Neuron (in vitro differentiated cells): Measurements from ENCODE around the gene GSTM3.
"Not testable (repeated sequence)": the region's sequence is repeated elsewhere in the genome, so short reads cannot be mapped to it uniquely, and the experiment has no call there.

Source experiments
- H2AFZ ChIP-seq: one replicate; pipeline ENCODE4 v1.6.1; 2013; ENCODE audit warnings: low read depth, mild to moderate bottlenecking, inconsistent platforms, low read length, moderate library complexity
- H3K27me3 ChIP-seq: one replicate; pipeline ENCODE4 v1.6.1; 2013; ENCODE audit warnings: low read length; ENCODE audit not compliant: insufficient read depth
- H3K36me3 ChIP-seq: one replicate; pipeline ENCODE4 v1.6.1; 2013; ENCODE audit warnings: low read length; ENCODE audit not compliant: insufficient read depth
- H3K4me1 ChIP-seq: one replicate; pipeline ENCODE4 v1.6.1; 2013; ENCODE audit warnings: low read length; ENCODE audit not compliant: insufficient read depth
- H3K4me3 ChIP-seq: 2 replicates; pipeline ENCODE4 v1.5.1; 2013; ENCODE audit warnings: mild to moderate bottlenecking, low read length, moderate library complexity
- H3K9me3 ChIP-seq: one replicate; pipeline ENCODE4 v1.6.1; 2013; ENCODE audit warnings: low read length

Gene GSTM3

DNA sequence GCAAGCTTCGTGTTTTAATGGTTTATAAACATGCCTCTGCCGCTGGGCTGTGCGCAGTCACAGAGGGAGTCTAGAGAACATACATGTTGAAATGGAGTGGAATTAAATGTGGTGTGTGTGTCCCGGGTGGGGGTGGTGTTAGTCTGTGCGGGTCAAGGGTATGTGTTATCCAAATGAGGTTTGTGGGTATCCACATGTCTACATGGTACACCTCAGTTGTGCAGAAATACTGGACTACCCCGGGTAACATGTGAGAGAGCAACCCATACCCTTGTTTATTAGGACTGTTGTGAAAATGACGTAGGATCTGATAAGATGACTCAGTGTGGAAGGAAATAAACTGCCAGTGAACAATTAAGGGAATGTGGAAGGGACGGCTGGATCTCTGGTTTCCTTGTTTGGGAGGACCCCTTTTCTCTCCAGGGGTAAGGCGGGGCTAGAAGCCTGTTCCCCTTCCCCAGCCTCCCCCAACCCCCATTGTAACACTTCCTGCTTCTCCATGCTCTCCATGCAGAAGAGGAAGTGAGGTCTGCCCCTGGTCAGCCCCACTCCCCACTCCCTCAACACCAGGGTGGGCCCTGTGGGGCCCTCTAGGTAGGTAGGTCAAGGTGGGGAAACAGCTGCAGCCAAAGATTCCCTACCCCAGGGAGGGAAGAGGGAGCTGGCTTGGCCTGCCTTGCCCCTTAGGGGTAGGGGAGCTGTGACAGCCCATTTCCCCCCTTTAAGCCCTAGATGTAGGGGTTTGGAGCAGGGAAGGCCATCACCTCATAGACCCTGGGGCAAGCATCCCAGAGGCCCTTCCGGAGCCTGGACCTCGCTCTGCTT, 22.2 kb upstream of the GSTM3 start:
- H3K4me1 ChIP-seq: no peaks in the 10 kb centered on the region
- no peaks in the 10 kb centered on the region for H3K9me3 ChIP-seq
- H3K4me3 ChIP-seq: no peak overlapping the region
- H3K27me3 ChIP-seq: peaks cover 32% of the 10 kb centered on the region
- H3K36me3 ChIP-seq: no peaks in the 10 kb centered on the region
- H2AFZ ChIP-seq: no peak overlapping the region

DNA sequence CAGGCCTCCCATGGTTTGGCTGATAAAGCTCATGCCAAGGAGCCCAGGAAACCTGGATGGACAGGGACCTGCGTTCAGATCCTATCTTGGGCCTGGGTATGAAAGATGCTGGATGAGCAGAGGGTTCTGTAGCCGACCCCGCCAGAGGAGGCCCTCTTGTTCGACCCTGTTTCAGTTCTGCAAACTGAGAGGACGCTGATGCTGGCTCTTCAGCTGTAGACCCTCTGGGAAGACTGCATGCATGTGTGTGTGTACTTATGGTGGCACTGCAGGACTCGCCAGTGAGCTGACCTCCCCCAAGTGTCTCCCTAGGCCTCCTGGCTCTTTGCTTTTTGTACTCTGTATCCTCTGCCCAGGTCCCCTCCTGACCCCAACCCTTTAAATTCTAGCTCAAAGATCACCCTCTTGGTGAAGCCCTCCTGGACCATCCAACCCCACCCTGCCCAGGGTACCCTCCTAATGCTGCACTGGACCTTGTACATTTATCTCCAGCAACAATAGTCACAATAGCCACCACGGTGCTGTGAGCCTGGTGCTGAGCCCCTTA, 21.3 kb upstream of the GSTM3 start:
- H3K9me3 ChIP-seq: no peaks in the 10 kb centered on the region
- no peak overlapping the region for H2AFZ ChIP-seq
- H3K4me1 ChIP-seq: no peaks in the 10 kb centered on the region
- peaks cover 26% of the 10 kb centered on the region for H3K27me3 ChIP-seq
- H3K36me3 ChIP-seq: no peaks in the 10 kb centered on the region
- H3K4me3 ChIP-seq: no peak overlapping the region

DNA sequence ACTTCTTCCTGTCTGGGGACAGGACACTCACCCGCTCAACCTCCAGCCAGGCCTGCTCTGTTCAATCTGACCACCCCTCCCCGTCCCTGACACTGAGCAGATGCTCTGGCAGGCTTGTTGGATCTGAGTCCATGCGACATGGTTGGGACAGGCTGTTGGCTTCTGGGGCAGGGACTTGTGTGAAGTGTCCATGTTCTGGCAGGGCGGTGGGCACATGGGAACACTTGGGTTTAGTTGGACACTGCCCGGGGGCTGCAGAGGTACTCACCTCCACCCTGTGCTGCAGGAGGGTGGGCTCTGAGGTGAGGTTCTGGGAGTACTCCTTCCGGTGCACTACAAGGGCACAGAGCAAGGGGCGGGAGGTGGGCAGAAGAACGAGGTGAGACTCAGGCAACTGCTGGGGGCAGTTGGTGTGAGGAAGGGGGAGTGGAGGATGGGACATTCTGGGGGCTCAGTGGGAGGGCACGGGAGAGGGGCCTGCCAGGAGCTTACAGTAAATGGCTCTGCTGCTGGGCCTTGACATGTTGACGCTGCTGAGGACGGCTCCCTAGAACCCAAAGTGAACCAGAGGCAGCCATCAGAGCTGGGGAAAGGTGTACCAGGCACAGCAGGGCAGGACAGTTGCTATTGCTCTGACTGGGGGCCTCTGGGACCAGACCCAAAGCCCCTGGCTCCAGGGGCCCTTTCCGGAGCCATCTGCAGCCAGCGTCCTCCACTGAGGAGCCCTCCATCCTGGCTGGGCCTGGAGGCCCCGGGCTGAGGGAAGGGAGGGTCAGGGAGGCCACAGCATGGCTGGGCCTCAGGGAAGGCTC, 20.6 kb upstream of the GSTM3 start:
- Histone ChIP-seq H3K27me3 (peaks cover 24% of the 10 kb centered on the region), H3K9me3 (no peaks in the 10 kb centered on the region), H3K4me3 (no peak overlapping the region), H2AFZ (no peak overlapping the region), H3K36me3 (no peaks in the 10 kb centered on the region), H3K4me1 (no peaks in the 10 kb centered on the region)

DNA sequence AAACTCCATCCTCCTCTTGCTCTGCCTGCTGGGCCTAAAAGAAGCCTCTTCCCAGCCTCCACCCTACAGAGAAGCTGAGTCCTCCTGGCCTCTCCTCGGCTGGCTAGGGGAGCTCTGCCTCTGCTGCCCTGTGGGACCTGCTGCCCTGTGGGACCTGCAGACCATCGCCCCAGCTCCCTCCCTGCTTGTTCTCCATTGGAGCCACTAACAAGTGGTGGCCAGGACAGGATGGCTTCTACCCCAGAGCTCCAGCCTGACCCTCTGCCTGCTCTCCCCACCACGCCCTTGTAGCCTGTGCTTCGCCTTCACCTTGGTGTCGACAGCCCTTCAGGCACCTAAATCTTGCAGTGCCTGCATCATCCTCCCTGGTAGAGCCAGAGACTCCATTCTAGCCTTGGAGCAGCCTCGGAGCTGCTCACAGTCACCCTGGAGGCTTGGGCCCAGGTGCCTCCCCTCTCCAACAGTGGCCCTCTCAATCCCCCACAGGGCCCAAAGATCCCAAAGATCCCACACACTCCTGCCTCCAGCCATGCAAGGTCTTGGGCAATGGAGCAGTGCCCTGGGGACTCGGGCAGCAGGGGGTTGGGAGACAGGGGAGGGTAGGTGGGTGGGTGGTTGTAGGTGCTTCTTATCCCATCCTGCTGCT, 19.9 kb upstream of the GSTM3 start:
- Histone ChIP-seq H3K36me3 (no peaks in the 10 kb centered on the region), H3K4me1 (no peaks in the 10 kb centered on the region), H3K9me3 (no peaks in the 10 kb centered on the region), H3K4me3 (no peak overlapping the region), H3K27me3 (peaks cover 17% of the 10 kb centered on the region), H2AFZ (no peak overlapping the region)

DNA sequence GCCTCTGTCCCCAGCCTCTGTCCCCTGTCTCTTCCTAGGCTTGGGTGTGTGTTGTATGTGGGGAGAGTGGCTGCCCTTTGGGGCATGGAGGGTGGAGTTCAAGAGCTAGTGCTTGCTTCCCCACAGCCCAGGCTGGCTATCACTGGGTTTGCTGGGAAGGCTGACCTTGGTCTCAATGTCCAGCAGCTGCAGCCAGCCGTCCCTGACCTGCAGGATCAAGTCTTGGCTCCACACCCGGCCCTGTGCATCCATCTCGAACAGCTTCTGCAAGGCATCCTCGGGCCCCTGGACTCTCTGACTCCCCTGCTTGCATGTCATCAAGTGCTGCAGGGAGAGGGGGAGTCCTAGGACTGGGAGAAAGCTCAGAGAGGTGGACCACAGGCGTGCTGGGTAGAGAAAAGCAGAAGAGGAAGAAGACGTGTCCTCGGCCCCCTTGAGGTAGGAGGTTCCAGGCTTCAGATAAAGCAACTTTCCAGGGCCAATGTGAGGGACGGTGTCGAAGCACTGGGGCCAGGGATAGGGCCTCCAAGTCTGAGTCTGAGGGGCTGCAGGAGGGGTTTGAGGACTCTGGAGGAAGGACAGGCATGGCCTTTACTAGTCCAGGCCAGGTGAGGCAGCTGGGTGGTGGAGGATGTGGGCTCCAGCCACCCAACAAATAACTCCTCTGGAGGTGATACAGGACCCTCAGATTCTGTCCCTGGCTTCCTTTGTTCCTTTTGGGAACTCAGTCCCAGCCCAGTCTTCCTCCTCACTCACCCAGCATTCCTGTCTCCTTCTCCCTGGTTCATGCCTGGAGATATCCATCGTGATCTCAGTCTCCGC, 18.9 kb upstream of the GSTM3 start:
- no peak overlapping the region for H2AFZ ChIP-seq
- H3K4me1 ChIP-seq: no peaks in the 10 kb centered on the region
- H3K9me3 ChIP-seq: no peaks in the 10 kb centered on the region
- H3K4me3 ChIP-seq: no peak overlapping the region
- peaks cover 9% of the 10 kb centered on the region for H3K27me3 ChIP-seq
- H3K36me3 ChIP-seq: no peaks in the 10 kb centered on the region

DNA sequence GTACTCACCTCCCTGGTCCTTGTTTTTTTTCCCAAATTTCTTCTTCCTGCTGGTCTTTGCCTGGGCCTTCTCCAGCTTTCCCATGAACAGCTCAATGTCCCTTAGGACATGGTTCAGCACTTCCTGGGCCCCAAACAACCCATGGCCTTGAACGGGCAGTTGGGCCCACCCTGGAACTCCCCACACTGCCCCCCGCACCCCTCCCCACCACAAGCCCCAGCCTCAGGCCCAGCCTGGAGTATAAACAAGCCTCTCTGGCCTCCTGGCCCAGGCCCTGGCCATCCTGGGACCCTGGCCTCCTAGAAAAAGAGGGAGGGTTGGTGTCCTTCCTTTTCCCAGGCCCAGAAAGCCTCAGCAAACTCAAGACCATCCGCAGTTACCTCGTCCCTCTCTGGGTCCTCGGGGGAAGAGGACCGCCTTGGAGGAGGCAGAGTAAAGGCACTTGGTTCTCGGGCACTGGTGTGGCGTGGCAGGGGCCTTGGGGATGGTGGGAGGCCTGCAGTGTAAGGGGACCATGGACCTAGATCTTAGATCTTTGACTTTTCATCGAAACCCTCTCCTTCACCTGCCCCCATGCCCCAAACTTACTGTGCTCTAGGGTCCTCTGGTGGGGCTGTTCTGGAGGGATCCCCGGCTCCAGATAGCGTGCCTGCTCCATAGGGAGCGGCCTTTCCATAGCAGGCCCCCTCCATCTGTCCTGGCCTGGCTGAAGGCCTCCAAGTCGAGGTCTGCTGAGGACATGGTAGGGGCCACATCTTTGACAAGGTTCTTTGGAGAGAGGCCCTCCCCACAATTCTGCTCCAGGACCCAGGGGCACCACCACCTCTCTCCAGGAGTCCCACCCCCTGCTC, 17.3 kb upstream of the GSTM3 start:
- Histone ChIP-seq H3K4me3 (no peak overlapping the region), H3K27me3 (peaks cover 10% of the 10 kb centered on the region), H3K4me1 (no peaks in the 10 kb centered on the region), H2AFZ (no peak overlapping the region), H3K36me3 (no peaks in the 10 kb centered on the region), H3K9me3 (no peaks in the 10 kb centered on the region)

DNA sequence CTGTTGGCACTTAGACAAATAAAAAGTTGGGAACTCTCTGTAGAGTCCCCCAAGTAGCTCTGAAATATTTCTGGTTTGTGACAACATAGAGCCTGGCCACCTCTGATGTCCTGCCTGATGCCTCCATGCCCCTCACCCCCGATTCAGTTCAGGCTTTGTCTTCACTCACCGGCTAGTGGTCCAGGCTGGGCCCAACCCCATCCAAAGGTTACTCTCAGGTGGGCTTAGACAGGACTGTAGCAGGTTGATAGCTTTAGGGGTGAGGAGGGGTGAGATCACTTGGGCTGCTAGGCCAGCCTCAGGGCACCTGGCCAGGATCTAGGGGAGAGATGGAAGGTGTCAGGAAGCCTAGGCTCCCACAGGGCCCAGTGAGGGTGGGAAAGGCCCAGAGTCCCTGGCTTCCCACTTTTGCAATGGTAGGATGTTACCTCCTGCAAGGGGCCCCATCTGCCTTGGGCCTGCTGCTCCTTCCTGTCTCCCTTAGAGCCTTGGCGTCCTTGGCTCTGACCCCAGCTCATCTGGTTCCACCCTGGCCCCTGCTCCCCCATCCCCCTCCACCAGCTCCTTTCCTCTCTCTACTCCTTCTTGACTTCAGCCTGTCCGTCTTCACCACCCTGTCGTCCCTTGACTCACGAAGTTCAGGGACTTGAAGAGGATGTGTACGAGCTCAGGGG, 16.1 kb upstream of the GSTM3 start:
- Histone ChIP-seq H3K27me3 (peaks cover 15% of the 10 kb centered on the region), H3K4me3 (no peak overlapping the region), H3K4me1 (no peaks in the 10 kb centered on the region), H2AFZ (no peak overlapping the region), H3K9me3 (no peaks in the 10 kb centered on the region), H3K36me3 (no peaks in the 10 kb centered on the region)

DNA sequence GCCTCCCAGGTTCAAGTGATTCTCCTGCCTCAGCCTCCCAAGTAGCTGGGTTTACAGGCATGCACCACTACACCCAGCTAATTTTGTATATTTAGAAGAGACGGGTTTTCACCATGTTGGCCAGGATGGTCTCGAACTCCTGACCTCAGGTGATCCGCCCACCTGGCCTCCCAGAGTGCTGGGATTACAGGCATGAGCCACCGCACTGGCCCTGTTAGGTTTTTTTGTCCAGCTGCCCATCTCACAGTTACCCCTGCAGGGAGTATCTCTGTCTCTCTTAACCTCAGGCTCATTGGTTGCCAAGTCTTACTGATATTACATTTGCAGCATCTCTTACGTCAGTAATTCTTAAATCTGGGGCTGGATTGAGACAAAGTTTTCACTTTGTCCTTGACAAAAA, 15.5 kb upstream of the GSTM3 start:
- not testable (repeated sequence) for H3K9me3 ChIP-seq, H3K36me3 ChIP-seq, H3K4me3 ChIP-seq, H2AFZ ChIP-seq, H3K4me1 ChIP-seq
- peaks cover 17% of the 10 kb centered on the region for H3K27me3 ChIP-seq

DNA sequence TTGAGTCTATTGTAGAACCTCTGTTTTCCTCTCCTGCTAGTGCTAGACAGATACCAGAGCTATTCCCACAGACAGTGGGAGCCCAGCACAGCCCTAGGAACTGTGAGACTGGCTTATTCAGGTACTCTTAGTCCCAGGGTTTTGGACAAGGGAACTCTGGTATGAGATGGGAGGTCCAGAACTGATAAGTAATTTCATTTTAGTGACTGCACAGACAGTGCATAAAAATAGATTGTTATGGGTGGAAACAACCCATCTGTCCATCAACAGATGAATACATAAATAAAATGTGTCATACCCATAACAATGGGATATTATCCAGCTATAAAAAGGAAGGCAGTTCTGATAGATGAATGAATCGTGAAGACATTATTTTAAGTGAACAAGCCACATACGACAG, 13.9 kb upstream of the GSTM3 start:
- no peak overlapping the region for H3K4me3 ChIP-seq
- no peaks in the 10 kb centered on the region for H3K4me1 ChIP-seq
- H2AFZ ChIP-seq: no peak overlapping the region
- no peaks in the 10 kb centered on the region for H3K9me3 ChIP-seq
- H3K27me3 ChIP-seq: peaks cover 28% of the 10 kb centered on the region
- H3K36me3 ChIP-seq: no peaks in the 10 kb centered on the region

DNA sequence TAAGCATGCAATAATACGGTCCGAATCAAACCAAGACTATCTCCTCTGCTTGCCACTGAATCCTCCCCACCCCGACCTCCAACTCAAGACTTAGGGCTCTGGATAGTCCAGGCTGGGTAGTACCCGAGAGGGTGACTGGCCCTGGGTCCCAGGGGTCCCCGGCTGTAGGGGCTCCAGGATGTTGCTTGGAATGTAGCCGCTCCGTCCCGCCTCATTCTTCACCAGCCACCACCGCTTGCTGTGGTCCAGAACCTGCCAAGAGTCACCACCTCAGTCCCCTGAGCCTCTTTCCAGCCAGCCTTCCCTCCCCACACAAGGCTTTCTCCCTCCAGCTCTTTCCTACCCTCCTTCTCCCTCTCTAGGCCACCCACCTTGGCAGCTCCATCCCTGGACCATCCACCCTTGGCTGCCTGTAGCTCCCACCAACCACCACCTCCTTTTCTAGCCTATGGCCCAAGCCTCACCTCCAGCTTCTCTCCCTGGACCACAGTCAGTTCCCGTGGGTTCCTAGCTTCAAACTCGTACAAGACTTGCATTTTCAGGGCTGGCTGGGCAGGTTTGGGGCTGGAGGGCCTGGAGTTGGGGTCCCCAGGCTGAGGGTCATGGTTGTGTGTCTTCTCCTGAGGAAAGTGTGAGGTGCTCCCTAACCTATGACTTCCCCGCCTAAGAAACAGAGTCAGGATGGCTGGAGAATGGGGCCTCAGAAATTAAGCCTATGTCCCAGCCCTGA, 10.9 kb upstream of the GSTM3 start:
- Histone ChIP-seq H3K36me3 (no peaks in the 10 kb centered on the region), H3K27me3 (peaks cover 32% of the 10 kb centered on the region), H3K4me1 (no peaks in the 10 kb centered on the region), H2AFZ (no peak overlapping the region), H3K4me3 (no peak overlapping the region), H3K9me3 (no peaks in the 10 kb centered on the region)

DNA sequence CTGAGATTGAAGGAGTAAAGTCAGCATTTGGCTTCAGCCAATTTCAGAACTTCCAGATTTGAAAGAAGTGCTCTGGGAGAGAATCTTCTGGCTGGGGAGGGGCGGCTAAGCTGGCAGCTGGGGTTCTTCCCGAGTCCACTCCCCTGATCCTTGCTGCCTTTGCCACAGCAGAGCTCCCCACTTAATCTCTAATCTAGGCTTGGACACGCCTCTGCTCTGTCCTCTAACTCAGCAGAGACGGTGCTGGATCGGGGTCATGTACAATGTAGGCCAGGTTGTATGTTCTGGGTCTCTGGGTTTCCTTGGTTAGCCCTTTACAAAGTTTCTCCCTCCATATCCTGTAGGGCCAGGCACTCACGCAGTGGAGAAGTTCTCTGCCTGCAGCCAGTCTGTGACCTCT, 10.1 kb upstream of the GSTM3 start:
- no peaks in the 10 kb centered on the region for H3K4me1 ChIP-seq
- no peaks in the 10 kb centered on the region for H3K9me3 ChIP-seq
- H3K27me3 ChIP-seq: peaks cover 32% of the 10 kb centered on the region
- no peak overlapping the region for H3K4me3 ChIP-seq
- no peaks in the 10 kb centered on the region for H3K36me3 ChIP-seq
- no peak overlapping the region for H2AFZ ChIP-seq
